HEK293T (cell line): ENCODE measurements around the gene SUSD3.

Experiments
- ARNT ChIP-seq: fragments of 450-650 bp; IDR thresholded peaks from 2 replicates; pipeline ENCODE4 v1.6.1; 2017; ENCODE audit warnings: mild to moderate bottlenecking
- CTBP1 ChIP-seq: fragments of 450-650 bp; IDR thresholded peaks from 2 replicates; pipeline ENCODE4 v1.6.1; 2016; ENCODE audit warnings: borderline replicate concordance
- ELF4 ChIP-seq: fragments of 450-650 bp; IDR thresholded peaks from 2 replicates; pipeline ENCODE4 v1.6.1; 2017; ENCODE audit warnings: antibody characterized with exemption
- FOXK2 ChIP-seq: fragments of 450-650 bp; IDR thresholded peaks from 2 replicates; pipeline ENCODE4 v1.6.1; 2016; ENCODE audit warnings: mild to moderate bottlenecking
- FOXM1 ChIP-seq: fragments of 450-650 bp; IDR thresholded peaks from 2 replicates; pipeline ENCODE4 v1.6.1; 2017; ENCODE audit warnings: mild to moderate bottlenecking, borderline replicate concordance
- LEF1 ChIP-seq: fragments of 450-650 bp; IDR thresholded peaks from 2 replicates; pipeline ENCODE4 v1.6.1; 2017; ENCODE audit warnings: mild to moderate bottlenecking, borderline replicate concordance
- SP1 ChIP-seq: fragments of 450-650 bp; IDR thresholded peaks from 2 replicates; pipeline ENCODE4 v1.6.1; 2017
- SUZ12 ChIP-seq: fragments of 450-650 bp; IDR thresholded peaks from 2 replicates; pipeline ENCODE4 v1.6.1; 2016; ENCODE audit warnings: mild to moderate bottlenecking
- ZNF384 ChIP-seq: fragments of 450-650 bp; IDR thresholded peaks from 2 replicates; pipeline ENCODE4 v1.6.1; 2016

DNA sequence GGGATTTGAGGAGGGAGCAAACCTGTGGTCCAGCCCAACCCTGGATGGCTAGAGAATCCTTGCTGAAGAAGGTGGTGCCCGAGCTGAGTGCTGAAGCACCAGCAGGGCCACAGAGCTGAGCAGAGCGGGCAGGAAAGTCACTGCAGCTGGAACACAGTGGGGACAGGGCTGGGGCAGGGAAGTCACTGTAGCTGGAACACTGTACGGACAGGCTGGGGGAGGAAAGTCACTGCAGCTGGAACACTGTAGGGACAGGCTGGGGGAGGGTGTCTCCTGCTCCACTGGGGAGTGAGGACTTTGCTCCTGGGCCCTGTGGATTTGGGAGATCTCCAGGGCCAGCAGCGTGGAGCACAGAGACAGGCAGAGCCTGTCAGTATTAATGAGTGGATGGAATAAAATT lies 9.0 kb upstream of the SUSD3 start:
- no peak for TF ChIP-seq CTBP1
- no peak for TF ChIP-seq ARNT
- TF ChIP-seq LEF1: no peak
- no peak for TF ChIP-seq SUZ12
- no peak for TF ChIP-seq SP1
- TF ChIP-seq ZNF384: no peak
- TF ChIP-seq FOXK2: no peak
- no peak for TF ChIP-seq ELF4
- TF ChIP-seq FOXM1: no peak
